HUES64 (cell line): ENCODE results near the gene TRIM28.
A peak's percentile ranks its signal among the peaks of the same experiment; 100 is the strongest.

Experiments
- H3K27ac ChIP-seq: 2 replicates; pipeline ENCODE4 v1.7.0; 2013; ENCODE audit warnings: low read depth, low read length, inconsistent platforms
- H3K27me3 ChIP-seq: 2 replicates; pipeline ENCODE4 v1.6.1; 2013; ENCODE audit warnings: mild to moderate bottlenecking, low read length; ENCODE audit not compliant: insufficient read depth
- H3K36me3 ChIP-seq: 2 replicates; pipeline ENCODE4 v1.6.1; 2013; ENCODE audit warnings: mild to moderate bottlenecking, low read length; ENCODE audit not compliant: insufficient read depth
- H3K4me1 ChIP-seq: 2 replicates; pipeline ENCODE4 v1.6.1; 2013; ENCODE audit warnings: mild to moderate bottlenecking, low read length, moderate library complexity; ENCODE audit not compliant: insufficient read depth
- H3K4me3 ChIP-seq: 2 replicates; pipeline ENCODE4 v1.5.1; 2013; ENCODE audit warnings: mild to moderate bottlenecking, low read length, moderate library complexity
- H3K9ac ChIP-seq: 2 replicates; pipeline ENCODE4 v1.6.1; 2013; ENCODE audit warnings: mild to moderate bottlenecking, low read depth, low read length
- H3K9me3 ChIP-seq: 2 replicates; pipeline ENCODE4 v1.6.1; 2013; ENCODE audit warnings: low read depth, low read length; ENCODE audit not compliant: insufficient read depth
- WGBS: fragments of 150-250, 120-280 bp; methylation state at CpG from one replicate; pipeline ENCODE4 v1.1.7; 2013; ENCODE audit warnings: missing lambda C conversion rate; 5-methylcytosine and 5-hydroxymethylcytosine counted together

The TRIM28 gene

DNA sequence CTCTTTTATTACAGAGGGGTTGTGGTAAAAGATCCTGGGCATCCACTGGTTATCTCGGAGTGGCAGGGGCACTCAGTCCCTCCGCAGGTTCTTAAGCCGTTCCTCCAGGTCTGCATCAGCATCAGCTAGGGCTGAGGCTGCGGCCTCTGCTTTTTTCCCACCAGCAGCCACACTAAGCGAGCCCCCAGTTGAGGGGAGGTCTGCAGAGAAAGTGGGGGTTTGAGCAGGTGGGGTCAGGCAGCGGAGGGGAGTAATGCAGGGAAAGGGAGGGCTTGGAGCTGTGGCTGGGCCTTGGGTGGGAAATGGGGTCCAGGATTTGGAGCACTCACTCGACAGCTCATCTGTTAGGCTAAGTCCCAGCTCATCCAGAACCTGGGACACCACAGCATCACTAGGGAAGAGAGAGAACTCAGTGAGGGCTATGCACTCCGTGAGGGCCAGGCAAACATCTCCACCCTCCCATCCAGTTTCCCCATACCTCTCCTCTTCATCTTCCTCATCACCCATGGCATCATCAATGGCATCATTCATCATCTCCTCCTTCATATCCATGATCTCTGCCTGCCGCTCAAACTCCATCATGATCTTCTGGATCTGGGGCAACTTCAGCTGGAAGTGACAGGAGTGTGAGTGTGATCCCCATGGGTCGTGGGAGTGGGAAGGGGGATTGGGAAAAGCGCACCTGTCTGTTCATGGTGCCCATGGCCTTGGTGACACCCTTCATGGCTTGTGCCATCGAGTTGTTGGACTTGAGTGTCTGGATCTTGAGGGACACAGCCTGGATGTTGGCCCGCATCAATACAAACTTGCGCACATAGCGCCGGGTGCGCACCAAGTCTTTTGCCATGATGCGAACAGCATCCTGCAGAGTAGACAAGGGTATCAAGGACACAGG is 8.0 kb downstream of the TRIM28 start:
- Histone ChIP-seq H3K36me3 (peaks cover 69% of the 10 kb centered on the region), H3K27ac (no peak overlapping the region), H3K9me3 (no peaks in the 10 kb centered on the region), H3K9ac (no peak overlapping the region), H3K27me3 (no peaks in the 10 kb centered on the region), H3K4me3 (no peak overlapping the region), H3K4me1 (no peaks in the 10 kb centered on the region)
- WGBS: 95% methylated on average over 18 of the region's 18 CpGs

DNA sequence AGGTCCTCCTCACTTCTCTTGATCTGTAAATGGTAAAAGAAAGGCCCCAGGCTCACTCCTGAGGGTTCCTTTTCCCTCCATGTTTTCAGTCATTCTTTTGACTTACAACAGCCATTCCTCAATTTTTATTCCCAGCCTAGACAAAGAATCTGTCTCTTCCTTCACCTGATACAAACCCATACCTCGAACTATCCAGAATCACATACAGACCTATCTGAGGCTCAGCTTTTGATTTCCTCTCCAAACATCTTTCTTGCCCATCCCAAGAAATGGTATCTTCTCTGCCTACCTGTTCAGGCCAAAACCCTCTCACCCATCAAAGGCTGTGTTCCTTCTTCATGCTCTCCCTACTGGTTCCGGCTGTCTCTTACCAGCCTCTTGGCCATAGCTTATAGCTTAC is 8.8 kb downstream of the TRIM28 start:
- H3K9ac ChIP-seq: no peak overlapping the region
- H3K27ac ChIP-seq: no peak overlapping the region
- WGBS: 94% methylated on average over 2 of the region's 2 CpGs
- peaks cover 62% of the 10 kb centered on the region for H3K36me3 ChIP-seq
- H3K4me1 ChIP-seq: no peaks in the 10 kb centered on the region
- no peaks in the 10 kb centered on the region for H3K27me3 ChIP-seq
- H3K9me3 ChIP-seq: no peaks in the 10 kb centered on the region
- no peak overlapping the region for H3K4me3 ChIP-seq

DNA sequence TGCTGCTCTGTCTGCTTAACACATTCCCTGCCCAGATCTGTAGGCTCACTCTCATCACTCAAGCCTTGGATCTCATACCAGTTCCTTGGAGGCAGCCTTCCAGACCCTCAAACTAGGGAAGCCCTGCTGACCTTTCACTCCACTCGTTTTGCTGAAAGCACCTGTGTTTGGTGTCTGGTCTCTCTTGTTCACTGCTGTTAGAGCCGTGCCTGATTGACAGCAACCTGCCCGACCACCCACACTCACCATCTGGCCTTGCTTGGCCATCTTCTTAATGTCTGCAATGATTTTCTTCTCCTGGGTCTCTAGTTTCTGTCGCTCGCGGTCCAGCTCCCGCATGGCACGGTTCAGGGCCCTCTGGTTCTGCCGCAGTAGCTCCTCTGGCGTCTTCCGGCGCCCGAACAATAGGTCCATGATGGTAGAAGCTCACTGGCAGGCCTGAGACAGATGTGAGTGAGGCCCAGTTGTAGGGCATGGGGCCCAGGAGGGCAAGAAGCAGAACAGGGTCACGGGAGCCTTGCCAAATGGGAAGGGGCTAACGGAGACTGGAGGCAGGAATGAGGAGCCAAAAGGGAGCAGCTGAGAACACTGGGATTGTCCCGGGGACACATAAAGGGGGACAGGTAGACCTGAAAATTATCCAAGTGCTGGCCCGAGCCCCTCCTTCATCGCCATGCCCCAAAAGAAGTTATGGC is 10.1 kb downstream of the TRIM28 start:
- peak overlapping the region; percentile 78 for H3K4me3 ChIP-seq
- no peaks in the 10 kb centered on the region for H3K27me3 ChIP-seq
- peak overlapping the region; percentile 79 for H3K27ac ChIP-seq
- no peaks in the 10 kb centered on the region for H3K9me3 ChIP-seq
- peak overlapping the region; percentile 84 for H3K9ac ChIP-seq
- no peaks in the 10 kb centered on the region for H3K4me1 ChIP-seq
- WGBS: 73% methylated on average over 18 of the region's 18 CpGs
- H3K36me3 ChIP-seq: peaks cover 49% of the 10 kb centered on the region

DNA sequence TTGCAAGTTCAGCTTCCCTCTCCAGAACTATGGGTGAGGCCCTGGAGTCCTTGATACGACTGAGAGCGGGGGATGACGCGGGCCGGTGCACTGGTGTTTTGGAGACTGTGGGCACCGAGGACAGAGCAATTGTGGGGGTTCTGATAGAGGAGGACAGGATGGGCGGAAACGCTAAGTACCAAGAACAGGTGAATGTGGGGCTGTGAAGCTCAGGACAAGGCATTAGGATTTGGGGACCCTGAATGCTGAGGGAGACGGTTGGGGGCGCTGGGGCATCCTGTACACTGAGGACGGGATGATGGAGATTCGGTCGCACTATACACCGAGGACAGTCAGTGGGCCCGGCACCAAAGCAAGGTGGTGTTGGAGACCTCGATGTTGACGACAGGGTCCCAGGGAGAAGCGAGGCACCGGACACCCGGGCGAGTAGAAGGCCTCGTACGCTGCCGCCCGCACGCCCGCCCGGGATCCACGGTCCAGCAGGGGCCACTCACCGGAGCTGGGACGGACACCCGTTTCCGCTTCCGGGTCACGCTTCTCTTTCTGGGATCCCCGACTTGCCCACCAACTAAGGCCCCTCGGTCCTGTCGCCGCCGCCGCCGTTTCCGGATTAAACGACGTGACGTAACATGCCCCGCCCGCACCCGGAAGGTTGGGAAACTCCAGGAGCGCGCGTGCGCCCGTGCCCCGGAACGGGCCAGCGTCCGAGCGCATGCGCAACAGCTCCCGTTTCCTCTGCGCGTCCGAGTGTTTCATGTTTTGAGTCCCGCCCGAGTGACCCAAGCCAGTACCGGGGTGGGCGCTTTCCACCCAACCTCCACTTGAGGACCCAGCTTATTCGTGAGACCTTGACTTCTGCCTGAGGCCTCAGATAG is 10.9 kb downstream of the TRIM28 start, which contains the start of gene CHMP2A:
CHMP2A (minus strand) TSS at position 612 of the 875 bp plus-strand sequence. CDS start 893 bp downstream, outside the sequence.
- peak within 1 kb of the TSS; percentile 78 for H3K4me3 ChIP-seq
- peak within 1 kb of the TSS; percentile 95 for H3K27ac ChIP-seq
- no peaks in the 10 kb centered on the region for H3K9me3 ChIP-seq
- peak within 1 kb of the TSS; percentile 84 for H3K9ac ChIP-seq
- WGBS: 2% methylated on average over 69 of the region's 69 CpGs
- no peaks in the 10 kb centered on the region for H3K4me1 ChIP-seq
- no peaks in the 10 kb centered on the region for H3K27me3 ChIP-seq
- peaks cover 42% of the 10 kb centered on the region for H3K36me3 ChIP-seq

DNA sequence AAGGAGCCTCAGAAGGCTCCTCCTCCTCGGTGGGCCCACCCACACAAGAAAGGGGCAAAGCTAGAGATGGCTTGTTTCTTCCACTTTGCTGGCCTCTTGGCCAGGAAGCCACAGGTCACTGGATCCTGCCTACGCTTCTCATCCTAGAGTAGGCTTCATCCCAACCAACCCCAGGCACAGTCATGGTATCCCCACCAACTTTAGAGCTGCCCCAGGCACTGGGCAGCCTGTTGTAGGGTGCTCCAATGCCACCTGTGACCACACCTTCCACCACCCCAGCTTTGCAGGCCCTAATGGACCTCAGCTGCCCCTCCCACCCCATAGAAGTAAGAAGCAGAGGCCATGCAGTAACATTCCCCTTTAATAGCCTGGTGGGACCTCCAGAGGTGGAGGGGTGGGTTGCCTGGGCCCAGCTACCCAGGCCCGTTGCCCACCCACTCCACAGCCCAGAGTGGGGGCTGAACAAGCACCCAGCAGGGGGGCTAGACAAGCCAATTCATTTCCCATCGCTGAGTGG is 11.6 kb downstream of the TRIM28 start:
- Histone ChIP-seq H3K36me3 (peaks cover 35% of the 10 kb centered on the region), H3K9me3 (no peaks in the 10 kb centered on the region), H3K4me3 (peak overlapping the region; percentile 78), H3K4me1 (no peaks in the 10 kb centered on the region), H3K27me3 (no peaks in the 10 kb centered on the region), H3K9ac (peak overlapping the region; percentile 62), H3K27ac (peak overlapping the region; percentile 95)
- 75% methylated on average over 4 of the region's 4 CpGs for WGBS

DNA sequence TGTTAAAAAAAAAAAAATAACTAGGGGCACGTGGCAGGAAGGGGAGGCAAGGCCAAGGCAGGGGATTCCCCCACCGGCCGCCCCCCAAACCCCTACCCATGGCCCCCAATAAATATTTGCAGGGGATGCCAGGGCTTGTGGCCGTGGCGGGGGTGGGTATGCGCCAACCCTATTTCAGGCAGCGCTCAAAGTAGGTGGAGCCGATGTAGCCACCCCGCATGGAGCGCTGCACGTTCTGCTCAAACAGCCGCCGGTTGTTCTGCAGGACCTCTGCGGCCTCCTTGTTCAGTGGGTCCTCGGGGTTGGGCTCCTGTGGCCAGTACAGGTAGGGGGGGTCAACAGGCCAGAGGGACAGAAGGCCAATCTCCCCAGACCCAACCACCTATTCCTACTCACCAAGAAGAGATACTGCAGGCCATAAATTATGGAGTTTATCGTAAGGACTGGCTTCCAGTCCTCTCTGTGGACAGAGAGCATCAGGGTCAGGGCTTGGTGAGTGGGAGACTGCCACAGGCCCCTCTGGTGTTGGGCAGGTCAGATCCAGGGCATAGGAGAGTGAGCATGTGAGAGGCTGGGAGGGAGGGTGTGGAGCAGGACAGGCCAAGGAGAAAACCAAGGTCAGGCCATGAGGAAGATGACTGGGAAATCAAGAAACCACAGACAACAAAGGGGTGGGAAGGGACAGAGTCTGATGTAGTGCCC is 12.2 kb downstream of the TRIM28 start:
- H3K27ac ChIP-seq: no peak overlapping the region
- no peak overlapping the region for H3K9ac ChIP-seq
- peaks cover 28% of the 10 kb centered on the region for H3K36me3 ChIP-seq
- H3K9me3 ChIP-seq: no peaks in the 10 kb centered on the region
- 0 out of 2 replicates have a peak, but pooled peaks cover under 1% of the 10 kb centered on the region for H3K27me3 ChIP-seq
- 96% methylated on average over 16 of the region's 16 CpGs for WGBS
- H3K4me3 ChIP-seq: no peak overlapping the region
- H3K4me1 ChIP-seq: no peaks in the 10 kb centered on the region

DNA sequence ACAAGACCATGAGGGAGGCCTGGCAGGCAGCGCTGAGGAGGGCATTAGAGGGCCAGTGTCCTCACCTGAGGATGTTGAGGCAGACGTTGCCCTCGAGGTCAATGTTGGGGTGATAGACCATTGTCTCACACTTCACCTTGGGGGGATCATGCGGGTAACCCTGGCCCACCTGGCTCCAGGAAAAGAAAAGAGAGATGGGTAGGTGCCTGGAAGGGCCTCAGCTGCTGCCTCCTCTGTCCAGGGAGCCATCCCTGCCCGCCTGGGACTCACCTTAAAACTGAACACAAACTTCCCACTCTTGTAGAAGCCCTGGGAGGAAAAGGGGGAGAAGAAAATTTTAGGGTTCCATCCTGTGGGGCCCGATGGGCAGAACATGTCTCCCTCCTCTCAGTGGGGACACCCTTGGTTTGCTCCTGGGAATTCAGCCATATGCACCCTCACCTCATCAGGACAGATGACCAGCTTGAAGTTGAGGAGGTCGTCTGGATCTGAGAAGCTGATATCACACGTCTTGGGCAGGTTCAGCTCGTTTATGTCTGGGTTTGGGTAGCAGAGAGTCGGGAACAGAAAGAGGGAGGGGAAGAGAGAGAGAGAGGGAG is 12.9 kb downstream of the TRIM28 start:
- Histone ChIP-seq H3K9ac (peak overlapping the region; percentile 99; the same call in 1 of the 2 replicates), H3K9me3 (no peaks in the 10 kb centered on the region), H3K4me3 (peak overlapping the region; percentile 66), H3K36me3 (peaks cover 22% of the 10 kb centered on the region), H3K27me3 (peaks cover 7% of the 10 kb centered on the region), H3K4me1 (no peaks in the 10 kb centered on the region), H3K27ac (no peak overlapping the region)
- 90% methylated on average over 10 of the region's 10 CpGs for WGBS

DNA sequence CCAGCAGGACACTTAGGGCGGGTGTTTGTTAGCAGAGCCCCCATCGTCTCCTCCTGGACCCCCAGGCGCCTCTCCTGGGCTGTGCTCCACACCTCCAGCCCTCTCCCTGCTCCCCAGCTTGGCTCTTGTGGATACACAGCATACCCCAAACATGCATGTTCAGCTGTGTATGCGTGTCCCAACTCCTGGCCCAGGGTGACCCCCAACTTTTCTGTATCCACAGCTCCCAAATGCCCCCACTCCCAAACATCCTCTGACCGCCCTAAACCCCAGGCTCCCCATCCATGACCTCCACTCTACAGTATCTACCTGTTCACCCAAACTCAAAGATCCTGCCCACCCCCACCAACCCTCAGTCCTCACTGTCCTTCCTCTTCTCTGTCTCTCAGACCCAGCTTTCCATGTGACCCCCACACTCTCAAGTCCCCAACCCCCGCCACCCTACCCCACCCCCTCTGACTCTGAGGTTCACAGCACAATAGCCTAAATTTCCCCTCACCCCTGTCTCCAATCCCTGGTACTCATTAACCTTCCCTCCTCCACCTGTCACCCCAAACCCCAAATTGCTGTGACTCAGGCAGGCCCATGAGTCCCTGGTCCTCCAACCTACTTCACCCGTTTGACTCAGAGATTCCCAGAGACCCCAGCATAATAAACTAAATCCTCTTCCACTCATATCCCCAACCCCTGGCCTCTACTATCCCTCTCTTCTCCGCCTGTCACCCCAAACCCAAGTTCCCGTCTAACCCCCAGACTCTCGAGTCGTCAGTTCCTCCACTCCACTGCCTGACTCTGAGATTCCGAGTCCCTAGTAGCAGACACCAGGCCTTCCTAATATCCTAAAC is 13.6 kb downstream of the TRIM28 start:
- WGBS: 43% methylated on average over 12 of the region's 12 CpGs
- peak overlapping the region; percentile 32; the same call in 1 of the 2 replicates for H3K27ac ChIP-seq
- H3K27me3 ChIP-seq: peaks cover 14% of the 10 kb centered on the region
- no peaks in the 10 kb centered on the region for H3K4me1 ChIP-seq
- H3K36me3 ChIP-seq: peaks cover 14% of the 10 kb centered on the region
- no peaks in the 10 kb centered on the region for H3K9me3 ChIP-seq
- peak overlapping the region; percentile 66 for H3K4me3 ChIP-seq
- peak overlapping the region; percentile 99 for H3K9ac ChIP-seq

DNA sequence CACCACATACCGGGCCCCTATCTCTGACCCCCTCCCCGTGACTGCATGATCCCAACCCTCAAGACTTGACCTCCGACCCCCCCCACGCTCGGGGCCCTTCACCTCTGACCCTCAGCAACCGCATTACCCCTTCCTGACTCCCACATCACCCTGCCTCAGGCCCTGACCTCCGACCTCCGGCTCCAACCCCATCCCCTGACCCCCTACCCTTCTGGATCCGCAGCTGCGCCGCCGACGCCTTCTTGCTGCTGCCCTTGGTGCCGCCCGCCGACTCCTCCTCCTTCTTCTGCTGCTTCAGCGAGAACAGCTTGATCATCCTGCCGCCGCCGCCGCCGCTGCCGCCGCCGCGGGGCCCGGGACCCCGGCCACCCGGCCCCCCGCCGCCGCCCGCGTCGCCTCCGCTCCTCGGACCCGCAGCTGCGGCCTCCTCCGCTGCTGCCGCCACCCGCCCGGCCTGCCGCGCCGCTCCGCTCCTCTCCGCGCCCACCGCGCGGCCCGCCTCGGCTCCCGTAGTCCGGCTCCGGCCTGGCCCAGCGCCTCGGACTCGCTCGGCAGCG is 14.3 kb downstream of the TRIM28 start, which contains the start of gene UBE2M:
UBE2M (minus strand) TSS at position 546 of the 557 bp plus-strand sequence; CDS start at position 316, 230 bp downstream.
- peaks cover 11% of the 10 kb centered on the region for H3K36me3 ChIP-seq
- H3K27ac ChIP-seq: peak within 1 kb of the TSS; percentile 100
- under 1% methylated on average over 62 of the region's 62 CpGs for WGBS
- no peaks in the 10 kb centered on the region for H3K4me1 ChIP-seq
- peaks cover 21% of the 10 kb centered on the region for H3K27me3 ChIP-seq
- peak within 1 kb of the TSS; percentile 66 for H3K4me3 ChIP-seq
- no peaks in the 10 kb centered on the region for H3K9me3 ChIP-seq
- peak within 1 kb of the TSS; percentile 99 for H3K9ac ChIP-seq
